Measurements from ENCODE around the gene PAQR7. TPM values are rescaled to one million over a fixed set of nuclear protein-coding genes. Genes with fewer than 3 reads are reported as not detected.

Gene PAQR7
- total RNA-seq, 1 experiment from 2014 or later = 6.4 TPM

- ChIA-PET POLR2A (ENCODE audit: unreplicated experiment) (interaction anchor here (0.6 kb wide), 1 partner anchor 25 kb away, joined by 7 read pairs; no protein-coding TSS in a partner anchor), CTCF (no interaction called here)
- no peak for TF ChIP-seq CTCF (conservative IDR thresholded peaks at IDR 0.05; ENCODE audit: low read depth, low read length)
- no peak for TF ChIP-seq EZH2 (IDR thresholded peaks at IDR 0.05; ENCODE audit: low read length, unreplicated experiment)
- TF ChIP-seq EZH2phosphoT487 (IDR thresholded peaks at IDR 0.05; ENCODE audit: borderline replicate concordance, low read length) = no peak
- Histone ChIP-seq H3K4me3 (ENCODE audit: low read length) (no peak overlapping the region), H3K27me3 (ENCODE audit: low read length) (no peaks in the 10 kb centered on the region), H3K9me3 (ENCODE audit: low read length) (no peaks in the 10 kb centered on the region), H3K79me2 (ENCODE audit: low read length) (peaks cover 7% of the 10 kb centered on the region; the same call in 1 of the 2 replicates), H3K4me1 (ENCODE audit: insufficient read depth, low read length) (peaks cover 6% of the 10 kb centered on the region; the same call in 1 of the 2 replicates), H2AFZ (ENCODE audit: low read length) (no peak overlapping the region), H3K4me2 (ENCODE audit: low read length) (no peak overlapping the region), H3F3A (ENCODE audit: low read length, unreplicated experiment) (no peaks in the 10 kb centered on the region), H3K36me3 (ENCODE audit: low read depth, low read length) (no peaks in the 10 kb centered on the region), H3K27ac (ENCODE audit: low read length) (no peak overlapping the region), H3K9me2 (replicated peaks; ENCODE audit: low read length) (no peaks in the 10 kb centered on the region), H4K20me1 (ENCODE audit: low read length) (no peaks in the 10 kb centered on the region), H3K9ac (ENCODE audit: low read length) (no peak overlapping the region)
- intact Hi-C loops (cut with micrococcal nuclease) = no loop called here
- no TSS peak for BruUV-seq (replicated peaks)
- DNase-seq = no peak
- no peak for ATAC-seq
Observed at GRCh38 chr1:25877155-25877554, 1.6 kb upstream of the PAQR7 start.

- H4K20me1 ChIP-seq (ENCODE audit: low read length) = no peaks in the 10 kb centered on the region
- no peak for DNase-seq
- no peaks in the 10 kb centered on the region for H3K27me3 ChIP-seq (ENCODE audit: low read length)
- H3K9ac ChIP-seq (ENCODE audit: low read length) = no peak overlapping the region
- intact Hi-C loops (cut with micrococcal nuclease) = no loop called here
- no peak overlapping the region for H3K27ac ChIP-seq (ENCODE audit: low read length)
- ChIA-PET CTCF (no interaction called here), POLR2A (ENCODE audit: unreplicated experiment) (interaction anchor here (0.6 kb wide), 2 partner anchors 25 to 353 kb away, joined by 7 to 17 read pairs; no protein-coding TSS in a partner anchor)
- no peaks in the 10 kb centered on the region for H3F3A ChIP-seq (ENCODE audit: low read length, unreplicated experiment)
- BruUV-seq (replicated peaks) = no TSS peak
- no peak overlapping the region for H3K4me2 ChIP-seq (ENCODE audit: low read length)
- H3K9me2 ChIP-seq (replicated peaks; ENCODE audit: low read length) = no peaks in the 10 kb centered on the region
- no peaks in the 10 kb centered on the region for H3K9me3 ChIP-seq (ENCODE audit: low read length)
- no peak for ATAC-seq
- peaks cover 7% of the 10 kb centered on the region; the same call in 1 of the 2 replicates for H3K79me2 ChIP-seq (ENCODE audit: low read length)
- no peaks in the 10 kb centered on the region for H3K36me3 ChIP-seq (ENCODE audit: low read depth, low read length)
- peaks cover 6% of the 10 kb centered on the region; the same call in 1 of the 2 replicates for H3K4me1 ChIP-seq (ENCODE audit: insufficient read depth, low read length)
- no peak for TF ChIP-seq EZH2phosphoT487 (IDR thresholded peaks at IDR 0.05; ENCODE audit: borderline replicate concordance, low read length)
- H2AFZ ChIP-seq (ENCODE audit: low read length) = no peak overlapping the region
- no peak overlapping the region for H3K4me3 ChIP-seq (ENCODE audit: low read length)
Observed at GRCh38 chr1:25876693-25877077, 1.2 kb upstream of the PAQR7 start.

DNA sequence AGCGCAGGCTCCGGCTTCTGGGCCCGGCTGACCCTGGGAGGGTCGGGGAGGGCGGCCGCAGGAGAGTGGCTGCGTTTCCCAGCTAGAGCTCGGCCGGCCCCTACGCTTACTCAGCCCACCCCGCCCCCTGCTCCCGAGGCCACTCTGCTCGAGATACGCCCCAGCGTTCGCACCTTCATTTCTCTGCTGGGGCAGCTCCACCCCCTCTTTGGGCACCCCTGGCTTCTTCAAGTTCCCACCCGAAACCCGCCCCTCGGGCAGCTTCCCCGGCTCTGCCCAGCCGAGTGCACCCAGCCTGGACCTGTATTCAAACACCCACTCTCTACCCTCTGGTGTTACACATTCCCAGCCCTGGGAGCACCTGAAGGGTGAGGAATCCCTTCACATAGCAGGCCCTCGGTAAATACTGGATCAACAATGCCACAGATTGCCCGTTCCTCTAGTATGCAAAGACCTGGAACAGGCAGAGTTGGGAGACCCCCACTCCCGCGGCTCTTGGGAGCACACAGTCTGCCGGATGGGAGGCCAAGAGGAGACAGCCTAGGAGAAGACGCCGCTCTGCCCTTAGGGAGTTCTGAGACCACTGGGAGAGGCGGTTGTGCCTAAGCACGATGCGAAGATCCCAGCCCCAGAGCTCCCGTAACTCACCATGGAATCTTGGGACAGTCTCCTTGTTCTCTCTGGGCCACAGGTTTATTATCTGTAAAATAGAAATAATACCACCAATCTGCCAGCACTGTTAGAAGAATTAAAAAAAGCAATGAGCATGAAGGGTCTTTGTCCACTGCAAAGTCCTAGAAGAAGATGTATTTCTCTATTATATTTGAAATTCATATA is 566 bp upstream of the PAQR7 start:
- peak overlapping the region; percentile 90; the same call in 1 of the 2 replicates for H3K4me3 ChIP-seq (ENCODE audit: low read length)
- H4K20me1 ChIP-seq (ENCODE audit: low read length) = no peaks in the 10 kb centered on the region
- ATAC-seq (no peak), DNase-seq (no peak)
- H3K36me3 ChIP-seq (ENCODE audit: low read depth, low read length) = no peaks in the 10 kb centered on the region
- intact Hi-C loops (cut with micrococcal nuclease) = no loop called here
- peak overlapping the region; percentile 95 for H2AFZ ChIP-seq (ENCODE audit: low read length)
- no peaks in the 10 kb centered on the region for H3F3A ChIP-seq (ENCODE audit: low read length, unreplicated experiment)
- peaks cover 7% of the 10 kb centered on the region; the same call in 1 of the 2 replicates for H3K79me2 ChIP-seq (ENCODE audit: low read length)
- no peak for TF ChIP-seq CTCF (conservative IDR thresholded peaks at IDR 0.05; ENCODE audit: low read depth, low read length)
- TF ChIP-seq EZH2 (IDR thresholded peaks at IDR 0.05; ENCODE audit: low read length, unreplicated experiment) = no peak
- no peak for TF ChIP-seq EZH2phosphoT487 (IDR thresholded peaks at IDR 0.05; ENCODE audit: borderline replicate concordance, low read length)
- POLR2A ChIA-PET (ENCODE audit: unreplicated experiment) = interaction anchor here (0.5 to 0.7 kb wide), 4 partner anchors 26 to 910 kb away, joined by 3 to 17 read pairs (median 6); no protein-coding TSS in a partner anchor
- no peaks in the 10 kb centered on the region for H3K9me3 ChIP-seq (ENCODE audit: low read length)
- TSS peak; percentile 10 for BruUV-seq (replicated peaks)
- H3K9me2 ChIP-seq (replicated peaks; ENCODE audit: low read length) = no peaks in the 10 kb centered on the region
- CTCF ChIA-PET = interaction anchor here (0.6 to 1.0 kb wide), 2 partner anchors 39 to 72 kb away, joined by 3 read pairs; no protein-coding TSS in a partner anchor
- H3K27me3 ChIP-seq (ENCODE audit: low read length) = no peaks in the 10 kb centered on the region
- peak overlapping the region; percentile 70; the same call in 1 of the 2 replicates for H3K9ac ChIP-seq (ENCODE audit: low read length)
- H3K4me2 ChIP-seq (ENCODE audit: low read length) = peak overlapping the region; percentile 94
- no peak overlapping the region for H3K27ac ChIP-seq (ENCODE audit: low read length)
- peaks cover 6% of the 10 kb centered on the region; the same call in 1 of the 2 replicates for H3K4me1 ChIP-seq (ENCODE audit: insufficient read depth, low read length)

Measured in PC-3 (cell line).